NCI-H146 treated with DMSO at 0.1 percent for 48 hours (cell line): Measurements from ENCODE around the gene IL24.

Experiments used
- DNase-seq: peaks from one replicate; lab custom pipeline; 2025; ENCODE audit not compliant: unreplicated experiment; lab: John Stamatoyannopoulos, UW

The IL24 gene

GRCh38 chr1:206949641-206950040, 52.4 kb downstream of the IL24 start:
- no peak for DNase-seq

DNA sequence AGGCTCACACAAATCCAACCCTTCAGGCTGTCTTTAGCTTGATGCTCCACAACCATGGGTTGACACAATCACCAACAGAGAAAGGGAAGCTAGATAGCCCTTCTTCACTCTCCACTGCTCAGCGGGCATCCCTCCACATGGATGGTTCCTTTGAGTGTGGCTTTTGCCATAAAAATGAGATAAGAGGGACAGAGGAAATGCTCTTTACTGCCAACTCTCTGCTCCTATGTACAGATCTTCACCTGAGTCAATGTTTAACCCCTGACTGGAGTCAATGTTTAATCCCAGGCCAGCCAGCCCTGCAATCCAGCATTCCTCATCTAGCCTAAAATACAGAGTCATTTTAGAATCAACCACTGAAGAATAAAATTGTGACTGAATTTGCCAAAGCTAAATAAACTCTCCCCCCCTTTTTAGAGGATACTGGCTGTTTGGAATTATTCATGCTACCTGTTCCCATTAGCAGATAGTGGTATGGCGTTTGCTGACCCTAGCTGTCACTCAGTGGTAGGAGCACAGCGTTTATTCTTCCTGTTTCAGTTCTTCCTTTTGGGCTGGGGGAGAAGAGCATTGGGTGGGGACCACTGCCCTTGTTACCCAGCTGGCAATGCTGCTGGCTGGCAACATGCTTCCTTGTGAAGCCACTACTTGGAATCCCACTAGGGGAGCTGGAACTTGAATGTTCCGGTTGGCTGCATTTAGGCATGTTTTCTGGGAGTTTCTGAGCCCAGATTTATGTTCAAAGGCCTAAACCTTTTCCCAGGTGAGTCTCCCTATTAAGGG, 54.3 kb downstream of the IL24 start:
- DNase-seq = no peak

GRCh38 chr1:206952171-206952570, 54.9 kb downstream of the IL24 start:
- DNase-seq = no peak

GRCh38 chr1:206953126-206953525, 55.9 kb downstream of the IL24 start:
- no peak for DNase-seq

GRCh38 chr1:206953626-206954025, 56.4 kb downstream of the IL24 start:
- DNase-seq = no peak
